Fibroblast of pulmonary artery (primary cell): ENCODE measurements around the gene RPRD1A.

Experiments
- DNase-seq: peaks from one replicate; pipeline ENCODE4 v3.0.0-alpha.2; 2010; ENCODE audit warnings: low read depth
- H3K4me3 ChIP-seq: replicated peaks from 2 replicates; pipeline ENCODE4 v1.5.1; 2011; ENCODE audit warnings: low read depth, mild to moderate bottlenecking, control low read depth, low read length, moderate library complexity
- CTCF ChIP-seq: IDR thresholded peaks from 2 replicates; pipeline ENCODE4 v1.5.1; 2011; ENCODE audit warnings: mild to moderate bottlenecking, control low read depth, low read length, inconsistent platforms; ENCODE audit errors: missing control alignments

Gene RPRD1A

GRCh38 chr18:36108196-36108595 is 40.8 kb upstream of the RPRD1A start:
- no peak for DNase-seq
- H3K4me3 ChIP-seq = no peak overlapping the region
- TF ChIP-seq CTCF = no peak

- no peak for DNase-seq
- TF ChIP-seq CTCF = no peak
- H3K4me3 ChIP-seq = no peak overlapping the region
These were observed 40.1 kb upstream of the RPRD1A start for GRCh38 chr18:36107477-36107876.

GRCh38 chr18:36104749-36105148 is 37.4 kb upstream of the RPRD1A start:
- no peak for DNase-seq
- TF ChIP-seq CTCF = no peak
- H3K4me3 ChIP-seq = no peak overlapping the region

GRCh38 chr18:36101943-36102342 is 34.6 kb upstream of the RPRD1A start:
- H3K4me3 ChIP-seq = no peak overlapping the region
- no peak for TF ChIP-seq CTCF
- DNase-seq = no peak

DNA sequence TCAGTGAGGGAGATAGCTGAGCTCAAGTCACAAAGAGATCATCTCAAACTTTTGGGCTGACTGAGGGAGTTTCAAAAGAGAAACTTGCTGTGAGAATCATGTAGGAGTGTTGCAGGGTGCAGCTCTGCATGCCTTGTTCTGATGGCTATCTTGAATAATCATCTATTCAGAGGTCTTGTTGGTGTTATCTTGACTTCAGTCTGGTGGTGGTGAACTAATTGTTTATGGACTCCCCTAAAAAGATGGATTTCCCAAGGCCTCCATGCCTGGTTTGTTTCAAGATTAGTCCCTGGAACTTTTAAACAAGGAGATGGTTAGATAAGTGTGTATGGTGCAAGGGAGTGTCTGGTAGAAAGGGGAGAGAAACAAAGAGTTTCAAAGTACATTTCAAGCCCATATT is 32.0 kb upstream of the RPRD1A start:
- TF ChIP-seq CTCF = no peak
- no peak overlapping the region for H3K4me3 ChIP-seq
- DNase-seq = no peak

DNA sequence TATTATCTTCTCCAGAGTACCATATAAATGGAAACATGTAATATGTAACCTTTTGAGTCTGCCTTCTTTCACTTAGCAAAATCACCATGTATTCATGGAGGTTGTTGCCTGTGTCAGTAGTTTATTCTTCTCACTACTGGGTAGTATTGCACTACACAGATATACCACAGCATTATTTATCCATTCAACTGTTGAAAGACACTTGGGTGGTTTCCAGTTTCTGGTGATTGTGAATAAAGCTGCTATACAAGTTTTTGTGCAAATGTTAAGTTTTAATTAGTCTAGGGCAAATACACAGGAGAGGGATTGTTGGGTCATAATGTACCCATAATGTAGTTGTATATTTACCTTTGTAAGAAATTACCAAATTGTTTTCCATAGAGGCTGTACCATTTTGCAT is 29.6 kb upstream of the RPRD1A start:
- DNase-seq = no peak
- H3K4me3 ChIP-seq = no peak overlapping the region
- no peak for TF ChIP-seq CTCF

DNA sequence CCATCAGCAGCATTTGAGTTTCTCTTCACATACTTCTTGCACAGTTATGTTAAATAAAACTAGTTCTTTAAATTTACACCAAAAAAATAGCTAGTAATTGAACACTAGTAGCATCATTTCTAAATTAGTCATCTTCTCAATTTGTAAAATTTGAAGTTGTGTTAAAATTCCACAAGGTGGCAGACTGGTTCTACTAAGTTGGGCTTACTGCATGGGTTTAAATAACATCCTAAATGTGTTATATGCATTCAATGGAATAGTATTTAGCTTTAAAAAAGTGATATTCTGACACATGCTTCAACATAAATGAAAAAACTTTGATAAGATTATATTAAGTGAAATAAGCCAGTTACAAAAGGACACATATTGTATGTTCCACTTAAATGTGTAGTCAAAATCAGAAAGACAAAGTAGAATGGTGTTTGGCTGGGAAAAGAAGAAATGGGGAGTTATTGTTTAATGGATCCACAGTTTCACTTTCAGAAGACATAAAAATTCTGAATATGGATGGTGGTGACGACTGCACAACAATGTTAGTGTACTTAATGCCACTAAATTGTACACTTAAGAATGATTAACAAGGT is 28.7 kb upstream of the RPRD1A start:
- DNase-seq = peak; percentile 89
- H3K4me3 ChIP-seq = no peak overlapping the region
- TF ChIP-seq CTCF = peak; percentile 54
